ENCODE data around the gene COL4A1. TPM values are rescaled to one million over a fixed set of nuclear protein-coding genes. Genes with fewer than 3 reads are reported as not detected.

COL4A1 gene
- total and polyA plus RNA-seq, 2 experiments from 2014 or later, result 184 to 519 TPM

- Histone ChIP-seq H3K9ac (no peak overlapping the region), H3K27ac (no peak overlapping the region), H3K4me1 (ENCODE audit: insufficient read depth) (peaks cover 22% of the 10 kb centered on the region), H2AFZ (no peak overlapping the region), H3K9me2 (ENCODE audit: insufficient read depth) (no peaks in the 10 kb centered on the region), H3K9me3 (ENCODE audit: low read depth) (no peaks in the 10 kb centered on the region), H3K79me2 (ENCODE audit: insufficient read depth) (no peaks in the 10 kb centered on the region), H3F3A (ENCODE audit: insufficient read depth) (peaks cover 14% of the 10 kb centered on the region), H3K36me3 (ENCODE audit: low read depth) (no peaks in the 10 kb centered on the region), H3K4me2 (ENCODE audit: unreplicated experiment) (no peak overlapping the region), H4K20me1 (ENCODE audit: insufficient read depth) (no peaks in the 10 kb centered on the region), H3K4me3 (no peak overlapping the region), H3K27me3 (replicated peaks; ENCODE audit: insufficient read depth) (no peaks in the 10 kb centered on the region)
- DNase-seq, result no peak
- 83 to 86% methylated on average over 16 to 18 of the region's 18 CpGs for WGBS, 2 experiments (ENCODE audit: low coverage in 1 of 2, low lambda C conversion rate in 2 of 2, missing lambda C conversion rate in 2 of 2)
- no peak for TF ChIP-seq EZH2phosphoT487 (IDR thresholded peaks at IDR 0.05; ENCODE audit: insufficient read depth, low read depth)
- no peak for TF ChIP-seq EZH2 (IDR thresholded peaks at IDR 0.05; ENCODE audit: insufficient read depth, poor library complexity, severe bottlenecking)
- in situ Hi-C loops (cut with MboI), result loop anchor here (10.0 kb wide), 1 partner anchor 184 kb away; no protein-coding TSS in a partner anchor
Measured at GRCh38 chr13:110230661-110231347, 76.2 kb downstream of the COL4A1 start.

- H2AFZ ChIP-seq, result no peak overlapping the region
- no peaks in the 10 kb centered on the region for H4K20me1 ChIP-seq (ENCODE audit: insufficient read depth)
- no peak for DNase-seq
- peaks cover 14% of the 10 kb centered on the region for H3F3A ChIP-seq (ENCODE audit: insufficient read depth)
- TF ChIP-seq EZH2 (IDR thresholded peaks at IDR 0.05; ENCODE audit: insufficient read depth, poor library complexity, severe bottlenecking) (no peak), EZH2phosphoT487 (IDR thresholded peaks at IDR 0.05; ENCODE audit: insufficient read depth, low read depth) (no peak)
- H3K4me2 ChIP-seq (ENCODE audit: unreplicated experiment), result no peak overlapping the region
- no peaks in the 10 kb centered on the region for H3K9me2 ChIP-seq (ENCODE audit: insufficient read depth)
- no peak overlapping the region for H3K9ac ChIP-seq
- in situ Hi-C loops (cut with MboI), result loop anchor here (10.0 kb wide), 1 partner anchor 185 kb away; no protein-coding TSS in a partner anchor
- H3K36me3 ChIP-seq (ENCODE audit: low read depth), result no peaks in the 10 kb centered on the region
- H3K4me1 ChIP-seq (ENCODE audit: insufficient read depth), result peaks cover 23% of the 10 kb centered on the region
- WGBS, 2 experiments (ENCODE audit: low coverage in 1 of 2, low lambda C conversion rate in 2 of 2, missing lambda C conversion rate in 2 of 2), result 89 to 93% methylated on average over 16 of the region's 16 CpGs
- H3K9me3 ChIP-seq (ENCODE audit: low read depth), result no peaks in the 10 kb centered on the region
- no peak overlapping the region for H3K27ac ChIP-seq
- H3K4me3 ChIP-seq, result no peak overlapping the region
- no peaks in the 10 kb centered on the region for H3K27me3 ChIP-seq (replicated peaks; ENCODE audit: insufficient read depth)
- no peaks in the 10 kb centered on the region for H3K79me2 ChIP-seq (ENCODE audit: insufficient read depth)
Measured at GRCh38 chr13:110229905-110230563, 76.9 kb downstream of the COL4A1 start.

- TF ChIP-seq EZH2 (IDR thresholded peaks at IDR 0.05; ENCODE audit: insufficient read depth, poor library complexity, severe bottlenecking), result no peak
- TF ChIP-seq EZH2phosphoT487 (IDR thresholded peaks at IDR 0.05; ENCODE audit: insufficient read depth, low read depth), result no peak
- no peaks in the 10 kb centered on the region for H3K9me3 ChIP-seq (ENCODE audit: low read depth)
- in situ Hi-C loops (cut with MboI), result no loop called here
- peaks cover 23% of the 10 kb centered on the region for H3K4me1 ChIP-seq (ENCODE audit: insufficient read depth)
- no peaks in the 10 kb centered on the region for H3K9me2 ChIP-seq (ENCODE audit: insufficient read depth)
- no peak overlapping the region for H3K9ac ChIP-seq
- no peak overlapping the region for H3K4me3 ChIP-seq
- H3K36me3 ChIP-seq (ENCODE audit: low read depth), result no peaks in the 10 kb centered on the region
- H3F3A ChIP-seq (ENCODE audit: insufficient read depth), result peaks cover 14% of the 10 kb centered on the region
- no peaks in the 10 kb centered on the region for H3K79me2 ChIP-seq (ENCODE audit: insufficient read depth)
- WGBS, 2 experiments (ENCODE audit: low coverage in 1 of 2, low lambda C conversion rate in 2 of 2, missing lambda C conversion rate in 2 of 2), result 90 to 92% methylated on average over 15 of the region's 15 CpGs
- no peak for DNase-seq
- no peaks in the 10 kb centered on the region for H3K27me3 ChIP-seq (replicated peaks; ENCODE audit: insufficient read depth)
- no peak overlapping the region for H2AFZ ChIP-seq
- H4K20me1 ChIP-seq (ENCODE audit: insufficient read depth), result no peaks in the 10 kb centered on the region
- no peak overlapping the region for H3K27ac ChIP-seq
- H3K4me2 ChIP-seq (ENCODE audit: unreplicated experiment), result no peak overlapping the region
Measured at GRCh38 chr13:110228936-110229904, 77.7 kb downstream of the COL4A1 start.

Data from GM23248 (cell line).